Caco-2 (cell line): ENCODE measurements around the gene URM1. TPM values are rescaled to one million over a fixed set of nuclear protein-coding genes. Genes with fewer than 3 reads are reported as not detected.
"Not testable (repeated sequence)": the region's sequence is repeated elsewhere in the genome, so short reads cannot be mapped to it uniquely, and the experiment has no call there.

Source experiments
- BruUV-seq: library from RNA; stranded (reverse); fragments of 400-500 nt; replicated peaks from 2 replicates; lab custom pipeline; 2021; lab: Mats Ljungman, UMichigan
- CTCF ChIA-PET: fragments of 300-600 bp; sonication (Branson Sonifier 250); formaldehyde crosslinking; loops from one replicate; lab custom pipeline; 2022; ENCODE audit warnings: antibody characterized with exemption; lab: Charles Lee
- POLR2A ChIA-PET: fragments of 300-600 bp; sonication (Branson Sonifier 250); formaldehyde crosslinking; loops from one replicate; lab custom pipeline; 2022; ENCODE audit warnings: antibody characterized with exemption; lab: Charles Lee
- DNase-seq, 2 experiments: peaks; one replicate each; pipeline versions ENCODE4 v3.0.0 to v3.0.0-alpha.2; 2020 to 2022
- H3K27me3 ChIP-seq: replicated peaks from 2 replicates; pipeline ENCODE4 v1.6.0; 2011; ENCODE audit warnings: low read length; ENCODE audit not compliant: control insufficient read depth, insufficient read depth
- H3K36me3 ChIP-seq: 2 replicates; pipeline ENCODE4 v1.5.1; 2011; ENCODE audit warnings: low read length; ENCODE audit not compliant: control insufficient read depth, insufficient read depth
- H3K4me1 ChIP-seq: fragments of 250-450 bp; sonication (Bioruptor Pico); 2 replicates; pipeline ENCODE4 v1.5.1; 2020; ENCODE audit warnings: mild to moderate bottlenecking
- H3K4me3 ChIP-seq: 2 replicates; pipeline ENCODE4 v1.5.1; 2011; ENCODE audit warnings: low read depth, mild to moderate bottlenecking, control low read depth, low read length
- H3K9me3 ChIP-seq: fragments of 250-450 bp; sonication (Bioruptor Pico); 2 replicates; pipeline ENCODE4 v1.5.1; 2020; ENCODE audit warnings: mild to moderate bottlenecking, moderate library complexity
- H3K27ac Mint-ChIP-seq: one replicate; pipeline ENCODE4 v1.8.0; 2022; ENCODE audit warnings: mixed read lengths; ENCODE audit not compliant: unreplicated experiment
- H3K27me3 Mint-ChIP-seq: one replicate; pipeline ENCODE4 v1.8.0; 2022; ENCODE audit warnings: mixed read lengths; ENCODE audit not compliant: insufficient read depth, unreplicated experiment
- H3K36me3 Mint-ChIP-seq: one replicate; pipeline ENCODE4 v1.8.0; 2022; ENCODE audit warnings: mild to moderate bottlenecking, mixed read lengths; ENCODE audit not compliant: insufficient read depth, unreplicated experiment
- H3K4me1 Mint-ChIP-seq: one replicate; pipeline ENCODE4 v1.8.0; 2022; ENCODE audit warnings: low read depth, mixed read lengths; ENCODE audit not compliant: unreplicated experiment
- H3K4me3 Mint-ChIP-seq: one replicate; pipeline ENCODE4 v1.8.0; 2022; ENCODE audit warnings: mild to moderate bottlenecking, moderate library complexity, mixed read lengths; ENCODE audit not compliant: unreplicated experiment
- H3K9me3 Mint-ChIP-seq: one replicate; pipeline ENCODE4 v1.8.0; 2022; ENCODE audit warnings: mixed read lengths; ENCODE audit not compliant: unreplicated experiment
- CTCF ChIP-seq, 2 experiments: fragments of 200-600 bp in 1 of 2; IDR thresholded peaks; 1 replicate in 1 of 2; 2 replicates in 1 of 2; pipeline versions ENCODE4 v1.5.1 to v1.8.0; 2011 to 2022; ENCODE audit warnings: antibody characterized with exemption in 1 of 2, control low read depth in 1 of 2, inconsistent platforms in 1 of 2, low read depth in 1 of 2, low read length in 1 of 2, mild to moderate bottlenecking in 1 of 2, moderate library complexity in 1 of 2; ENCODE audit not compliant: insufficient read depth in 1 of 2, severe bottlenecking in 1 of 2, unreplicated experiment in 1 of 2
- intact Hi-C: fragments of 100-400 bp; cut with micrococcal nuclease; formaldehyde crosslinking; loops from one replicate; pipeline ENCODE4 v1.10.0; 2022; ENCODE audit not compliant: unreplicated experiment
- total RNA-seq: library from RNA; stranded (reverse); gene quantifications from 2 replicates; pipeline ENCODE4 v1.2.3, GENCODE V29; 2022

URM1 gene
- total RNA-seq, 1 experiment from 2014 or later, result 55.9 TPM

- Histone ChIP-seq H3K4me1 (peaks cover 20% of the 10 kb centered on the region), H3K36me3 (no peaks in the 10 kb centered on the region), H3K9me3 (no peaks in the 10 kb centered on the region), H3K4me3 (no peak overlapping the region), H3K27me3 (no peaks in the 10 kb centered on the region)
- Mint-ChIP-seq H3K36me3 (peaks cover 6% of the 10 kb centered on the region), H3K4me3 (no peak overlapping the region), H3K9me3 (no peaks in the 10 kb centered on the region), H3K27ac (no peak overlapping the region), H3K27me3 (no peaks in the 10 kb centered on the region), H3K4me1 (no peaks in the 10 kb centered on the region)
- no TSS peak for BruUV-seq
- no peak for DNase-seq
- TF ChIP-seq CTCF (IDR thresholded peaks at IDR 0.05; ENCODE audit: insufficient read depth in 1 of 2, low read depth in 1 of 2, low read length in 1 of 2, severe bottlenecking in 1 of 2, unreplicated experiment in 1 of 2), result no peak
- CTCF ChIA-PET, result no interaction called here
- POLR2A ChIA-PET, result no interaction called here
- intact Hi-C loops, result no loop called here
These were observed 51.6 kb downstream of the URM1 start for GRCh38 chr9:128422783-128423150.

- POLR2A ChIA-PET, H3K36me3 ChIP-seq, intact Hi-C loops, H3K27ac Mint-ChIP-seq, H3K4me3 Mint-ChIP-seq, H3K4me1 Mint-ChIP-seq, H3K9me3 ChIP-seq, DNase-seq, H3K36me3 Mint-ChIP-seq, H3K27me3 Mint-ChIP-seq, H3K27me3 ChIP-seq, H3K4me3 ChIP-seq, BruUV-seq, H3K9me3 Mint-ChIP-seq: not testable (repeated sequence)
- CTCF ChIA-PET, result interaction anchor here (1.8 kb wide), 1 partner anchor 128 kb away, joined by 4 read pairs; no protein-coding TSS in a partner anchor
- H3K4me1 ChIP-seq, result peaks cover 20% of the 10 kb centered on the region
These were observed 52.2 kb downstream of the URM1 start for GRCh38 chr9:128423356-128423755.

GRCh38 chr9:128424268-128424780 lies 53.1 kb downstream of the URM1 start:
- no peak for DNase-seq
- Histone ChIP-seq H3K4me3 (no peak overlapping the region), H3K27me3 (no peaks in the 10 kb centered on the region), H3K9me3 (no peaks in the 10 kb centered on the region), H3K4me1 (peaks cover 14% of the 10 kb centered on the region), H3K36me3 (no peaks in the 10 kb centered on the region)
- no peaks in the 10 kb centered on the region for H3K4me1 Mint-ChIP-seq
- intact Hi-C loops, result no loop called here
- H3K9me3 Mint-ChIP-seq, result no peaks in the 10 kb centered on the region
- no peaks in the 10 kb centered on the region for H3K27me3 Mint-ChIP-seq
- POLR2A ChIA-PET, result no interaction called here
- TF ChIP-seq CTCF (IDR thresholded peaks at IDR 0.05; ENCODE audit: insufficient read depth in 1 of 2, low read depth in 1 of 2, low read length in 1 of 2, severe bottlenecking in 1 of 2, unreplicated experiment in 1 of 2), result no peak
- H3K4me3 Mint-ChIP-seq, result no peak overlapping the region
- H3K36me3 Mint-ChIP-seq, result peaks cover 6% of the 10 kb centered on the region
- CTCF ChIA-PET, result interaction anchor here (1.8 kb wide), 1 partner anchor 129 kb away, joined by 4 read pairs; no protein-coding TSS in a partner anchor
- BruUV-seq, result no TSS peak
- H3K27ac Mint-ChIP-seq, result no peak overlapping the region
